GM18861 (cell line): ENCODE results near the gene SNAP47.

Source experiments
- ATAC-seq: cut with Tn5 transposase; IDR thresholded peaks from one replicate; pipeline ENCODE4 v1.9.1; 2021; ENCODE audit not compliant: unreplicated experiment

Gene SNAP47

GRCh38 chr1:227766653-227767277 is 31.5 kb downstream of the SNAP47 start:
- ATAC-seq = no peak

GRCh38 chr1:227767401-227768124 is 32.3 kb downstream of the SNAP47 start:
- no peak for ATAC-seq

GRCh38 chr1:227768125-227768439 is 32.8 kb downstream of the SNAP47 start:
- ATAC-seq = no peak

- no peak for ATAC-seq
Observed at GRCh38 chr1:227768640-227769039, 33.4 kb downstream of the SNAP47 start.

GRCh38 chr1:227769047-227769935 is 34.1 kb downstream of the SNAP47 start:
- ATAC-seq = no peak

GRCh38 chr1:227769936-227770494 is 34.8 kb downstream of the SNAP47 start:
- no peak for ATAC-seq

GRCh38 chr1:227770812-227771211 is 35.6 kb downstream of the SNAP47 start:
- ATAC-seq = no peak

- ATAC-seq = no peak
Observed at GRCh38 chr1:227771326-227771725, 36.1 kb downstream of the SNAP47 start.

GRCh38 chr1:227771771-227772170 is 36.5 kb downstream of the SNAP47 start:
- ATAC-seq = no peak

- ATAC-seq = no peak
Observed at GRCh38 chr1:227773558-227773957, 38.3 kb downstream of the SNAP47 start.

GRCh38 chr1:227774051-227774731 is 39.0 kb downstream of the SNAP47 start:
- no peak for ATAC-seq

- no peak for ATAC-seq
Observed at GRCh38 chr1:227774821-227775661, 39.8 kb downstream of the SNAP47 start.

GRCh38 chr1:227775841-227776240 is 40.6 kb downstream of the SNAP47 start:
- ATAC-seq = no peak

- ATAC-seq = no peak
Observed at GRCh38 chr1:227776331-227776771, 41.1 kb downstream of the SNAP47 start.

GRCh38 chr1:227777156-227777555 is 41.9 kb downstream of the SNAP47 start:
- no peak for ATAC-seq

GRCh38 chr1:227777646-227778045 is 42.4 kb downstream of the SNAP47 start:
- ATAC-seq = no peak

- no peak for ATAC-seq
Observed at GRCh38 chr1:227778401-227778947, 43.2 kb downstream of the SNAP47 start.

- ATAC-seq = no peak
Observed at GRCh38 chr1:227779021-227779441, 43.8 kb downstream of the SNAP47 start.

- no peak for ATAC-seq
Observed at GRCh38 chr1:227779685-227780084, 44.5 kb downstream of the SNAP47 start.
